Activated CD8-positive, alpha-beta memory T cell treated with anti-CD3 and anti-CD28 coated beads for 24 hours (primary cell): ENCODE measurements around the gene DDR2.
"Not testable (repeated sequence)": the region's sequence is repeated elsewhere in the genome, so short reads cannot be mapped to it uniquely, and the experiment has no call there.

ENCODE experiments used
- DNase-seq: peaks from one replicate; pipeline ENCODE4 v3.0.0-alpha.2; 2020

DDR2 gene

DNA sequence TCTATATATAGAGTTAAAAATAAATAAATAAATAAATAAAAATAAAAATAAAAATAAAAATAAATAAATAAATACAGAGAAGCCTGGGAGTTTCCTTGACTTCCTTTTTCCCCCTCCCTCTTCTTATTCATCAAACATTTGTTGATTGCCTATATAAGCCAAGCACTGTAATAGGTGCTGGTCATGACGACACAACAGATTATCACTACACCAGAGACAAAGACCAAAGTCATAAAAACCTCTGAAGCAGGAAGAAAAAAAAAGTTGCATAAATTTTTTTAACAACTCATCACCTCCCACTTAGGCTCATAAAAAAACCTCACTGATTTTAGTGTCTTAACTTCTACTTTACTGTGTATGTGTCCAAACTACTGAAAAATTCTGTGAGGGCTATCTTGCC, 95.2 kb downstream of the DDR2 start:
- DNase-seq: not testable (repeated sequence)

- DNase-seq: no peak
Observed at GRCh38 chr1:162728573-162728972, 96.3 kb downstream of the DDR2 start.

DNA sequence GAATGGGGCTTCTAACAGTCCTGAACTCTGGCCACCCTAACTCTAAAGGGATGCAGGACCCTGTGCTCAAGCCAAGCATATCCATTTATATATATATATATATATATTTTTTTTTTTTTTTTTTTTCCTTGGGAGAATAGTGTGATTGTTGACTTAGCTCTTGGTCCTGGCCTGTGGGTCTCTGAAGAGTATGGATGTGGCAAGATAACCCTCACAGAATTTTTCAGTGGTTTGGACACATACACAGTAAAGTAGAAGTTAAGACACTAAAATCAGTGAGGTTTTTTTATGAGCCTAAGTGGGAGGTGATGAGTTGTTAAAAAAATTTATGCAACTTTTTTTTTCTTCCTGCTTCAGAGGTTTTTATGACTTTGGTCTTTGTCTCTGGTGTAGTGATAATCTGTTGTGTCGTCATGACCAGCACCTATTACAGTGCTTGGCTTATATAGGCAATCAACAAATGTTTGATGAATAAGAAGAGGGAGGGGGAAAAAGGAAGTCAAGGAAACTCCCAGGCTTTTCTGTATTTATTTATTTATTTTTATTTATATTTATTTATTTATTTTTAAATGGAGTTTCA, 97.0 kb downstream of the DDR2 start:
- DNase-seq: not testable (repeated sequence)

- DNase-seq: no peak
Observed at GRCh38 chr1:162732094-162732493, 99.8 kb downstream of the DDR2 start.

- DNase-seq: no peak
Observed at GRCh38 chr1:162732566-162733335, 100.5 kb downstream of the DDR2 start.

- DNase-seq: no peak
Observed at GRCh38 chr1:162733336-162733590, 101.0 kb downstream of the DDR2 start.

DNA sequence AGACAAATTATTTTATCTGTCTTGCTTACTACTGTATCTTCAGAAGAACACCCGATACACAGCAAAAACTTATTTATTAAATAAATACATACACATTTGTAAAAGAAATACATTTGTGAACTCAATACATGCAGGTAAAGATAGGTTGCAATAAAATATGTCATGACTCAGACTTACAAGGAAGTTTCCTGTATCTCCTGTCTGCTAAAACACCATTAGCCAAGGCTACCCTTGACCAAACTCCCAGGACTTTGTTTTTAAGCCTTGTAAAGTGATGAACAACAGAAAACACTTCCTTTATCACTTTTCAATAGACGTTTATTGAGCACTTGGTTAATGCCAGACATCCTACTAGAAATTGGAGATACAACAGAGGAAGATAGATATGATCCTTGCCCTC, 101.8 kb downstream of the DDR2 start:
- DNase-seq: no peak

DNA sequence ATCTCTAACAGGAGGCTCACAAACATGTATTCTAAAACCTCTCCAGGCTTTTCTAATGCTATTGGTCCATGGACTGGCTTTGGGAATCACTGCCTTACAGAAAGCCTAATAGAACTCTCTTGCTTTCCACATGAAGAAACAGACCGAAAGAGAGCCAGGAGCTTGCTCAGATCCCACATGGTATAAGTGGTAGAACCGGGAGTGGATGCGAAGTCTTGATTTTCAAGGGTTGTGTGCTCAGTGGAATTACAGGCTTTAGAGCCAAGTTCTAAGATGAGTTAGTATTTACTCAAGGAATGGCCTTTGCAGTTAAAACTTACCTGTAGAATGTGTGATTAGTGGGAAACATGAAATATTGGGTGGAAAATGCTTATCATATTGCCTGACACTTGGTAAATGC, 103.9 kb downstream of the DDR2 start:
- DNase-seq: no peak

DNA sequence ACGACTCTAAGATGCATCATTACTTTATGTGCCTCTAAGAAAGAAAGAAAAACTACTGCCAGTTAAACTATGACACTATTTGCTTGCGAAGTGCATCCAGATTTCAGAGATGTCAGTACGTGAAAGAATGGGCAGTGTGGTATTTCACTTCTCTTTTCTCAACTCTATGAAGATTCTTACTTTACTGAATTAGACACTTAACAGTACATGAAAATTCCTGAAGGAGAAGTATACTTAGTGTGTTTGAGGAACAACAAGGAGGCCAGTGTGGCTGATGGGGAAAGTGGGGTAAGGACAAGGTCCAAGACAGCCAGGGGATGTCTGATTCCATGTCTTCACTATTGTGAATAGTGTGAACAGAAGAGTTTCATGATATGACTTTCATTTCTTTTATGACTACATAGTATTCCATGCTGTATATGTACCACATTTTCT, 104.4 kb downstream of the DDR2 start:
- no peak for DNase-seq

- no peak for DNase-seq
Observed at GRCh38 chr1:162740755-162741154, 108.5 kb downstream of the DDR2 start.

DNA sequence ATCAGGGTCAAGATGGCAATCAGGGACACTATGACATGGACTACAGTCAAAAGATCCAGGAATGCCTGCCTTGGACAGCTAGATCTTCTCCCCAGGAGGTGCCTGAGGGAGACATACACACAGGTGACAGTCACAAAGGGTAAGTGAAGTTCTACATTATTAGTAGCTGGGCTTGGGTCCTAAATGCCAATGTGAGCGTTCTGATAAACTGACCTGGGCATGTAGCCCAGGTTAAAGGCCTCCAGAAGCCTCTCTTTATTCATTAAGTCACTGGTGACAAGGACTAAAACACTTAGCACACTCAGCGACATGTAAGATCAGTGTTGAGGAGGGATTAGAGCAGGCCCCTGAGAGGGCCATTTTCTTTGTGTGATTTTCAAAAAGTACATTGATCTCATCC, 109.3 kb downstream of the DDR2 start:
- no peak for DNase-seq

DNA sequence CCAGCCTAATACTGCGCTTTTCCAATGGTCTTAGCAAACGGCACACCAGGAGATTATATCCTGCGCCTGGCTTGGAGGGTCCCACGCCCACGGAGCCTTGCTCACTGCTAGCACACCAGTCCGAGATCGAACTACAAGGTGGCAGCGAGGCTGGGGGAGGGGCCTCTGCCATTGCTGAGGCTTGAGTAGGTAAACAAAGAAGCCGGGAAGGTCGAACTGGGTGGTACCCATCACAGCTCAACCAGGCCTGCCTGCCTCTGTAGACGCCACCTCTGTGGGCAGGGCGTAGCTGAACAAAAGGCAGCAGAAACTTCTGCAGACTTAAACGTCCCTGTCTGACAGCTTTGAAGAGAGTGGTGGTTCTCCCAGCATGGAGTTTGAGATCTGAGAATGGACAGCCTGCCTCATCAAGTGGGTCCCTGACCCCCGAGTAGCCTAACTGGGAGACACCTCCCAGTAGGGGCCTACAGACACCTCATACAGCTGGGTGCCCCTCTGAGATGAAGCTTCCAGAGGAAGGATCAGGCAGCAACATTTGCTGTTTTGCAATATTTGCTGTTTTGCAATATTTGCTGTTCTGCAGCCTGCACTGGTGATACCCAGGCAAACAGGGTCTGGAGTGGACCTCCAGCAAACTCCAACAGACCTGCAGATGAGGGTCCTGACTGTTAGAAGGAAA, 114.1 kb downstream of the DDR2 start:
- DNase-seq: not testable (repeated sequence)

GRCh38 chr1:162753001-162753658, 120.9 kb downstream of the DDR2 start:
- DNase-seq: no peak

DNA sequence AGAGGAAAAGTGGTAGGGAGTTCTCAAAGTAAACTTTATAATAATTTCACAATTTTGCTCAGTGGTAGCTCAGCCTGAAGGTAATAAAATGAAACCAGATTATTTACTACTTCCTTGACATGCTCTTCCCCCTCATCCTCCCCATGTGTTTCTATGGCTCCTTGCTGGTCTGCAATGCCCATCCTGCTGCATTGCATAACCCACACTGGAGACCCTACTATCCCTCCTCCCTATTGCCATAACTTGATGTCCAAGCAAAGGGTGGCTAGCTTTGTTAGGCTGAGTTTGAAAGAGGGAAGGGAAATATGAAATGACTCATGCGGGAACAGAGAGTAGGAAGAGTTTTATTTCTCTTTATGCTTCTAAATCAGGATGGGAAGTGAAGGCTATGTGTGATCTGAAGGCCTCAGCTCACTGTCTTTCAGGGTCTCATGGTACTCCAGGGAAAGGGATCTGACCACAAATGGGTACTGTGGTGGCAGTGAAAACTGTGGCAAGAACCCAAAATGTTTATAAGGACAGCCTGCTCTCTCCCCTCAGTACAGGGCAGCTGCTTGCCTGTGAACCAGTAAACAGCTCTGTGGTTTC, 121.8 kb downstream of the DDR2 start:
- DNase-seq: no peak

- DNase-seq: no peak
Observed at GRCh38 chr1:162755306-162755705, 123.0 kb downstream of the DDR2 start.

DNA sequence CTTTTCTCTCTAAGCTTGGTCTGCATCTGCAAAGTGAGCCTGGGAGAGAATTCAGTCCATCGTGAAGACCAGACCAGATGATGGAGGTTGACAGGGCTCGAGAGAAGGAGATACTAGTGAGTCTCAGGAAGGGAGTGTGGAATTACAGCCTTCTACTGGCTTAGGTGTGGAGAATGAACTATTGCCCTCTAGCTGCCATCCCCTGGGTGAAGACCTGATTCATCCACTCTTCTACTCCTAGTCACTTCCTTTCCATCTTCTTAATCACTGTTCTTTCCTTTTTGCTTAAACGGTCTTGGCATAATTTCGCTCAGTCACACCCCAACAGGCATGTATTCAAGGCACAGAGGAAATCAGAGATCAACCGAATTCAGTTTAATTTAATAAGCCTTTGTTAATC, 124.3 kb downstream of the DDR2 start:
- DNase-seq: no peak

DNA sequence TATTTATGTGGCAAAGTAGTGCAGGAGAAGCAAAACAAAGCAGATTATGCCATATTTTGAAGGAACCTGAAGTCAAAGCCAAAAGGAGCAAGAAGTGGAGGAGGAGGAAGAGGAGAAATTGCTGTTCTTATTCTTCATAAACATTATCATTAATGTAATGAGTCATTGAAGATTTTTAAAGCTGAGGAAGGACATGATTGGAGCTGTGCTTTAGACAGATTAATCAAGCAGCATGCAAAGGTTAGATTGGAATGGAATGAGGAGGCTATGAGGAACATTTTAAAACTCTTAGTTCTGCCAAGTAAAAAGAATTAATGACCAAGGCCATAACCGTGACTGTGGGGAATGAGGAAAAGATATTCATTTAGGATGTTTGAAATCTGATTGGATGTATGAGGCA, 125.2 kb downstream of the DDR2 start:
- no peak for DNase-seq

DNA sequence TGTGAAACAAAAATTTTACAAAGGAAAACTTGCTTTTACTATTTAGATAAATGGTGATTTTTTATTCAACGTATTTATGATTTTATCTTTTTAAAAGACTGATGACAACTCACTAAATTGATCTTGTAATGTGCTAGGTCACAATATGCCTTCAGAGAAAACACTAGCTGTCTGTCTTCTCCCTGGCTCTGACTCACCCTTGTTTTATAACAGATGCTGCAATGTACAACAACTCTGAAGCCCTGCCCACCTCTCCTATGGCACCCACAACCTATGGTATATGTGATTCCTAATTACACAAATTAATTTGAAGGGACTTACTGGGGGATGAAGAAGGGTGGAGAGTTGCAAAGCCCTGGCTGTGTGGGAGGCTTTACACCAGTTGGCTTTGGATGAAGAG, 133.5 kb downstream of the DDR2 start:
- no peak for DNase-seq

- DNase-seq: no peak
Observed at GRCh38 chr1:162772571-162773154, 140.4 kb downstream of the DDR2 start.

DNA sequence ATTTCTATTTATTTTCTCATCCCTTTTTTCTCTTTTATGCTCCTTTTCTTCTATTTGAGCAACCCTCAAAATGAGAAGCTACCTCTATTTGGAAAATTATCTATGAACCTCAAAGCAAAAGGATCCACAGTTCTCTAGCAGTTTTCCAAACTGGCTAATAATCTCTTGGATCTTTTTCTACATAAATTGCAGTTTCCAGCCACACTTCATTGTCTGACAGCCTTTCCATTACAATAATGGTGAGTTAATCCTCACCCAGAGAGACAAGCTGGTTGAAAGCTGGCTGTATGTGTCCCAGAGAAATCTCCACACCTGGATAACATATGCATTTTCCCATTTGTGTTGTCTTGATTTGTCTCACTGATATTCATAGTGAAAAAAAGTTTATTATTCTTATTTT, 141.7 kb downstream of the DDR2 start:
- DNase-seq: no peak

DNA sequence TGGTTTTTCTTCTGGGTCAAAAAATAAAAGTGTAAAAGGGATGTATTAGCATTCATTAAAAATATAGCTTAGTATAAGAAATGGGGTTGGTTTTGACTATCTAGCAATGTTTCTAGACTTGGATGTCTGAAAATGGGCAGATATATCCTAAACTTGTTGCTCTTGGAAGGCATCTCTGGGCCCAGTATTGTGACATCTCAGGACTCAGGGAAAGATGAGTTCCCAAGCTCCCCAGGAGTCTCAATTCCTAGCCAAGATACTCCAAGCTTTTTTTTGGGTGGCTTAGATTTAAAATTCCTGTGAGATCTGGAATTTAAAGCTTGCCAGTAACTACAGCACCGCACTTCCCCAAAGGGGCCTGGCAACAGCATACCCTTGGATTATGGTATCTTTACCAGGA, 146.8 kb downstream of the DDR2 start:
- DNase-seq: no peak

DNA sequence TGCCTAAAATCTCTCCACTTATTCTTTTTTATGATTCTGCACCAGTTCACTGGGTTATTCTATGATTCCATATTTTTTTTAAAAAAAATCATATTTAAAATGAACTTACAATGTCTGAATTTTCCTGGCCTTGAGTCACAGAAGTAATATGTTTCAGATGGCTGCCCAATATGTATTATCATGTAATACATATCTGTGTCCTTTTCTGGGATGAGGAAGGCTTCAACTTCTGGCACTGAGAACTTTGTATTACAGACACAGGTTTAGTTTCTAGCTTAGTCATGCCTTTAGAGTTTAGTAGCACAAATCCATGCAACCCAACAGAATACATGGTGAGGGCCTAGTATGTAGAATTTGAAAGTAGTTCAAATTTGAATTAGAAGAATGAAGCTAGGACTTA, 150.4 kb downstream of the DDR2 start:
- no peak for DNase-seq

GRCh38 chr1:162784926-162785325, 152.7 kb downstream of the DDR2 start:
- not testable (repeated sequence) for DNase-seq
